T-helper 17 cell (primary cell): ENCODE measurements around the gene LHFPL3. TPM values are rescaled to one million over a fixed set of nuclear protein-coding genes. Genes with fewer than 3 reads are reported as not detected.
A peak's percentile ranks its signal among the peaks of the same experiment; 100 is the strongest.
"Not testable (repeated sequence)": the region's sequence is repeated elsewhere in the genome, so short reads cannot be mapped to it uniquely, and the experiment has no call there.

Experiments
- ATAC-seq: fragments of 150-1000 bp; cut with Tn5 transposase; 2 replicates; pipeline ENCODE4 v1.10.0; 2021; ENCODE audit warnings: mild to moderate bottlenecking, moderate library complexity
- DNase-seq, 3 donors: peaks; one replicate each; pipeline versions ENCODE4 v3.0.0 to v3.0.0-alpha.2; 2020 to 2021
- H3K9me3 ChIP-seq: one replicate; pipeline ENCODE4 v1.7.0; 2013; ENCODE audit warnings: low read length, mild to moderate bottlenecking; ENCODE audit not compliant: control insufficient read depth, poor library complexity, severe bottlenecking
- H3K27ac Mint-ChIP-seq: one replicate; pipeline ENCODE4 v1.8.0; 2022; ENCODE audit warnings: mild to moderate bottlenecking, moderate library complexity, mixed read lengths
- H3K27me3 Mint-ChIP-seq: one replicate; pipeline ENCODE4 v1.8.0; 2022; ENCODE audit warnings: mixed read lengths
- H3K36me3 Mint-ChIP-seq: one replicate; pipeline ENCODE4 v1.8.0; 2022; ENCODE audit warnings: low read depth, mixed read lengths
- H3K4me1 Mint-ChIP-seq: one replicate; pipeline ENCODE4 v1.8.0; 2022; ENCODE audit warnings: mild to moderate bottlenecking, mixed read lengths
- H3K4me3 Mint-ChIP-seq: one replicate; pipeline ENCODE4 v1.8.0; 2022; ENCODE audit warnings: mild to moderate bottlenecking, moderate library complexity, mixed read lengths
- total RNA-seq, 4 donors: library from RNA in 2 of 4; stranded (reverse) in 2 of 4; gene quantifications; one replicate each; pipeline ENCODE4 v1.2.3 and lab custom pipeline; 2022 to 2026

LHFPL3 gene
- total RNA-seq, 2 donors from 2014 or later, result not detected

GRCh38 chr7:104902183-104902582, 573.8 kb downstream of the LHFPL3 start:
- H3K27me3 Mint-ChIP-seq, result peaks cover 14% of the 10 kb centered on the region
- H3K27ac Mint-ChIP-seq, result no peak overlapping the region
- H3K9me3 ChIP-seq, result no peaks in the 10 kb centered on the region
- peaks cover 2% of the 10 kb centered on the region for H3K36me3 Mint-ChIP-seq
- no peak for DNase-seq
- H3K4me3 Mint-ChIP-seq, result no peak overlapping the region
- no peak for ATAC-seq
- H3K4me1 Mint-ChIP-seq, result peaks cover 6% of the 10 kb centered on the region

DNA sequence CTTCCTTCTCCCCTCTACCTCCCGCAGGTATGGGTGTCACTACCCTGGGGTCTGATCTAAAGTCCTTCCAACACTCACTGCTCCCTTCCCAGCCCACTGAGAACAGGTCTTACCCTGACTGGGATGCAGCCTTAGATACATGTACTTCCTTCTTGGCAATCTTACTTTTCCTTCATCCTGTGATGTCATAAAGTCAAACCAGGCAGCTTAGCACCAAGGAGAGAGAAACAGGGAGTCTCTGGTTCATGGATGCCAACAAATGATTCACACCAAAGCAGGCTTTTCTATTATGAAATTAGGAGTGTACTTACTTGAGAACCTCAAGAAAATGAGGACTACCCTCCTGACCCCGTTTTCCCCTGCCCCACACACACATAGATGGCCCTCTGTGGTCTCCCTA, 574.6 kb downstream of the LHFPL3 start:
- DNase-seq, result no peak
- Mint-ChIP-seq H3K4me3 (no peak overlapping the region), H3K4me1 (peaks cover 3% of the 10 kb centered on the region), H3K27ac (no peak overlapping the region), H3K27me3 (peaks cover 14% of the 10 kb centered on the region), H3K36me3 (peaks cover 2% of the 10 kb centered on the region)
- no peak for ATAC-seq
- no peaks in the 10 kb centered on the region for H3K9me3 ChIP-seq

- no peak overlapping the region for H3K27ac Mint-ChIP-seq
- DNase-seq (no peak), ATAC-seq (no peak)
- no peak overlapping the region for H3K4me3 Mint-ChIP-seq
- peaks cover 18% of the 10 kb centered on the region for H3K27me3 Mint-ChIP-seq
- no peaks in the 10 kb centered on the region for H3K9me3 ChIP-seq
- H3K36me3 Mint-ChIP-seq, result peaks cover 2% of the 10 kb centered on the region
- H3K4me1 Mint-ChIP-seq, result peaks cover 3% of the 10 kb centered on the region
Observed at GRCh38 chr7:104903846-104904245, 575.4 kb downstream of the LHFPL3 start.

DNA sequence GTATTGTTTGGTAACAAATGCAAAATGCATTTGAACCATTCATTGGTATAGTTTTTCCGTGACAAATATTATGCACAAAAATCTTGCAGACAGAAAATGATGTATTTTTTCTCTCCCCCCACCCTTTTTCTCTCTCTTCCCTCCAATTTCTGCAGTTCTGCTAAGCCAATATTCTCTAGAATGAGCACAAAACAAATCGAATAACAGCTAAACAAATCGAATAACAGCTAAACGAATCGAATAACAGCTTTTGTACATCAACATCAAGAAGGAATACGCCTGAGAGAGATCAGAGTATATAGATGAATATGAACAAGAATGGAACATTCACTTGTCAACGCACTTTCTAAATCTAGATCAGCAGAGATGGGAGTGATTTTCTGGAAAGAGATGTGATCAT, 577.6 kb downstream of the LHFPL3 start:
- H3K27me3 Mint-ChIP-seq, result peaks cover 28% of the 10 kb centered on the region
- ATAC-seq (no peak), DNase-seq (no peak)
- H3K9me3 ChIP-seq, result no peaks in the 10 kb centered on the region
- H3K4me3 Mint-ChIP-seq, result no peak overlapping the region
- peaks cover 3% of the 10 kb centered on the region for H3K4me1 Mint-ChIP-seq
- H3K36me3 Mint-ChIP-seq, result no peaks in the 10 kb centered on the region
- H3K27ac Mint-ChIP-seq, result no peak overlapping the region

DNA sequence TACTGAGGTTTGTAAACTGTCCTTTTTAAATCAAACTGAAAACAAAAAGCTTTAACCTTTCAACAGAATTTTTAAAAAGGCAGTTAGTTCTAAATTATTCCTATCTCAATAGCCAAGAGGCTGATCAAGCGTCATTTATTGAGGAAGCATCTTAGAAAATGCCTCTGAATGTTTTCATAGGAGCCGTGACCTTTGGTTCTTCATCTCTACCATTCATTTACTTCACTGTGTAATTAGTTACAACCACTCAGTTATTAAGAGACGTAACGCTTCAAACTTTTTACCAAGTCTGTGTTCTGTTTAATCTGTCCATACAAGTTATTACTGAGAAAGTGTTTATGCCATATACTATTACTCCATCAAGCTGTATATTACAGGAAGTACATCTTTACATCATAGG, 578.2 kb downstream of the LHFPL3 start:
- no peaks in the 10 kb centered on the region for H3K9me3 ChIP-seq
- peaks cover 3% of the 10 kb centered on the region for H3K4me1 Mint-ChIP-seq
- no peak for ATAC-seq
- no peaks in the 10 kb centered on the region for H3K36me3 Mint-ChIP-seq
- no peak overlapping the region for H3K27ac Mint-ChIP-seq
- H3K4me3 Mint-ChIP-seq, result no peak overlapping the region
- no peak for DNase-seq
- H3K27me3 Mint-ChIP-seq, result peaks cover 30% of the 10 kb centered on the region

GRCh38 chr7:104908636-104909035, 580.2 kb downstream of the LHFPL3 start:
- Mint-ChIP-seq H3K36me3 (no peaks in the 10 kb centered on the region), H3K4me3 (no peak overlapping the region), H3K4me1 (peaks cover 3% of the 10 kb centered on the region), H3K27ac (peak overlapping the region; percentile 11), H3K27me3 (peaks cover 36% of the 10 kb centered on the region)
- ATAC-seq (no peak), DNase-seq (no peak)
- no peaks in the 10 kb centered on the region for H3K9me3 ChIP-seq

- Mint-ChIP-seq H3K4me3 (no peak overlapping the region), H3K27me3 (peaks cover 36% of the 10 kb centered on the region), H3K4me1 (peaks cover 3% of the 10 kb centered on the region), H3K27ac (peak overlapping the region; percentile 11), H3K36me3 (peaks cover 2% of the 10 kb centered on the region)
- ATAC-seq (no peak), DNase-seq (no peak)
- H3K9me3 ChIP-seq, result no peaks in the 10 kb centered on the region
Observed at GRCh38 chr7:104909096-104909495, 580.7 kb downstream of the LHFPL3 start.

- Mint-ChIP-seq H3K36me3 (peaks cover 10% of the 10 kb centered on the region), H3K27me3 (peaks cover 39% of the 10 kb centered on the region), H3K4me3 (no peak overlapping the region), H3K4me1 (peaks cover 5% of the 10 kb centered on the region), H3K27ac (no peak overlapping the region)
- DNase-seq (no peak), ATAC-seq (no peak)
- H3K9me3 ChIP-seq, result no peaks in the 10 kb centered on the region
Observed at GRCh38 chr7:104914421-104914820, 586.0 kb downstream of the LHFPL3 start.

DNA sequence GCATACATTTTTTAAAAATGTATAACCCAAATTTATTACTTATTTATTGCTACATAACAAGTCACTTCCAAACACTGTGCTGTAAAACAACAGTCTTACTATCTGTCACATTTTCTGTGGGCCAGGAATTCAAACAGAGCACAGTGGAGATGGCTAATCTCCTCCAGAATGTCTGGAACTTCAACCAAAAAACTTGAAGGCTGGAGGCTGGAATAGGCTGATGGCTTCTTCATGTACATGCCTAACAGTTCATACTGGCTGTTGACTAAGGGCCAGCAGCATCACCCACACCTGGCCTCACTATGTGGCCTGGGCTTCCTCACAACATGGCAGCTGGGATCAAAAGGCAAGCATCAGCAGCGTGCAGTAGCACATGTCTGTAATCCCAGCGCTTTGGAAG, 593.2 kb downstream of the LHFPL3 start:
- ATAC-seq (no peak), DNase-seq (no peak)
- no peaks in the 10 kb centered on the region for H3K9me3 ChIP-seq
- Mint-ChIP-seq H3K4me3 (no peak overlapping the region), H3K27ac (no peak overlapping the region), H3K36me3 (no peaks in the 10 kb centered on the region), H3K4me1 (no peaks in the 10 kb centered on the region), H3K27me3 (peaks cover 4% of the 10 kb centered on the region)

DNA sequence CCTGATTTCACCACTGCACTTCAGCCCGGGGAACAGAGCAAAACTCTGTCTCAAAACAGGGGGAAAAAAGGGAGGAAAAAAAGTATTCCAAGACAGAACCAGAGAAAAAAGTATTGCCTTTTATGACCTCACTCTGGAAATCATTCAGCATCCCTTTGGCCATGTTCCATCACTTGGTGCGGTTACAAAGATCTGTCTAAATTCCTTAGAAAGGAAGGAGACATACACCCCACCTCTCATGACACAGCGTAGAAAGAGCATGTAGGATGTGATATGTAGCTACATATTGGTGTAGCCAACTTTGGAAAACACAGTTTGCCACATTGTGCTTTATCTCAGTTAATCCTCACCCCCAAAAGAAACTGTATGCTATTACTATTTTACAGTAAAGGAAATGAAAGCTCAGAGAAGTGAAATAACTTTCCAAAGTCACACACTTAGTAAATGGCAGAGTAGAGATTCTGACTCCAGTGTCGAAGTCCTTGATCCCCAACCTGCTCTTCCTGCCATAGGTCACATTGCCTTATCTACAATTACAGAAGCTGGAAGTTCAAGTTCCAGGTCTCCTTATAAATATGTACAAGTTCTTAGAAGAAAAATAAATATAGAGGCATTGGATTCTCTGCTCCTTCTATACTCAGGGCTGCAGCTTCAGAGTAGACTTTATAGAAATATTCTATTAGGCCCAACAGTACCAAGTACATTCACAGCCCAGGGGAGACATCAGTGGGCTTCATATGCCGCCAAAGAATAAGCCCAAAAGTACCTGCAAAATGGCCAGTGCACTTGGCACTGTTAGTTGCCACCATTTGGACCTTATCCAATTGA, 594.0 kb downstream of the LHFPL3 start:
- H3K27ac Mint-ChIP-seq, result peak overlapping the region; percentile 34
- no peaks in the 10 kb centered on the region for H3K36me3 Mint-ChIP-seq
- no peak overlapping the region for H3K4me3 Mint-ChIP-seq

GRCh38 chr7:104923010-104923421, 594.6 kb downstream of the LHFPL3 start:
- DNase-seq (peak; percentile 25 to 55 (median 34)), ATAC-seq (peak; percentile 94)
- Mint-ChIP-seq H3K4me1 (no peaks in the 10 kb centered on the region), H3K36me3 (no peaks in the 10 kb centered on the region), H3K27ac (peak overlapping the region; percentile 34), H3K4me3 (no peak overlapping the region), H3K27me3 (no peaks in the 10 kb centered on the region)
- H3K9me3 ChIP-seq, result no peaks in the 10 kb centered on the region

More for the DNA sequence above, 594.0 kb downstream of the LHFPL3 start:
- no peak for DNase-seq
- Mint-ChIP-seq H3K27me3 (no peaks in the 10 kb centered on the region), H3K4me1 (no peaks in the 10 kb centered on the region)
- no peak for ATAC-seq
- no peaks in the 10 kb centered on the region for H3K9me3 ChIP-seq

GRCh38 chr7:104926189-104926588, 597.8 kb downstream of the LHFPL3 start:
- not testable (repeated sequence) for H3K27ac Mint-ChIP-seq

DNA sequence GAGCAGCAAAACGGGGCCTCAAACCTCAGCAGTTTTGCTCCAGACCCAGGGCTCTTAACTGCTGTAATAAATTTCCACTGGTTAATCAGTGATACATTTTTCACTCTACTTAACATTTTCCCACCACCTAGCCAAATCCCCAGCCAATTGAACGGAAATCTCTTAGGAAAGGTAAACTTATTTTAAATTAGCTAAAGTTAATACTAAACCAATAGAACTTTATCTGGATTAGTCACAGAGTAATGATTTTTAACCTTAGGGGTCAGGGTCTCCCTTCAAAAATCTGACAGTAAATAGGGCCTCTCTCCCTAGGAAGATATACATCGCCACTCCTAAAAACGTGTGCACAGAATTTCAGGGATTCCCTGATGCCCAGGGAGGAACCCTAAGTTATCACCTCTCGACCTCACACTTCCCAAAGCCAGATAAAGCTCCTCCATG, 598.2 kb downstream of the LHFPL3 start:
- H3K27ac Mint-ChIP-seq, result no peak overlapping the region
- H3K27me3 Mint-ChIP-seq, result no peaks in the 10 kb centered on the region
- no peak overlapping the region for H3K4me3 Mint-ChIP-seq
- ATAC-seq (no peak), DNase-seq (no peak)
- H3K9me3 ChIP-seq, result no peaks in the 10 kb centered on the region
- peaks cover 6% of the 10 kb centered on the region for H3K4me1 Mint-ChIP-seq
- H3K36me3 Mint-ChIP-seq, result no peaks in the 10 kb centered on the region

More at GRCh38 chr7:104926189-104926588, 597.8 kb downstream of the LHFPL3 start:
- not testable (repeated sequence) for H3K27me3 Mint-ChIP-seq, ATAC-seq, H3K4me3 Mint-ChIP-seq, H3K4me1 Mint-ChIP-seq, DNase-seq, H3K9me3 ChIP-seq, H3K36me3 Mint-ChIP-seq

GRCh38 chr7:104927055-104927454, 598.7 kb downstream of the LHFPL3 start:
- Mint-ChIP-seq H3K27ac (no peak overlapping the region), H3K36me3 (no peaks in the 10 kb centered on the region), H3K27me3 (no peaks in the 10 kb centered on the region), H3K4me1 (peaks cover 6% of the 10 kb centered on the region), H3K4me3 (no peak overlapping the region)
- DNase-seq (no peak), ATAC-seq (no peak)
- no peaks in the 10 kb centered on the region for H3K9me3 ChIP-seq
